ENCODE results near the gene SIX3.

The SIX3 gene

DNA sequence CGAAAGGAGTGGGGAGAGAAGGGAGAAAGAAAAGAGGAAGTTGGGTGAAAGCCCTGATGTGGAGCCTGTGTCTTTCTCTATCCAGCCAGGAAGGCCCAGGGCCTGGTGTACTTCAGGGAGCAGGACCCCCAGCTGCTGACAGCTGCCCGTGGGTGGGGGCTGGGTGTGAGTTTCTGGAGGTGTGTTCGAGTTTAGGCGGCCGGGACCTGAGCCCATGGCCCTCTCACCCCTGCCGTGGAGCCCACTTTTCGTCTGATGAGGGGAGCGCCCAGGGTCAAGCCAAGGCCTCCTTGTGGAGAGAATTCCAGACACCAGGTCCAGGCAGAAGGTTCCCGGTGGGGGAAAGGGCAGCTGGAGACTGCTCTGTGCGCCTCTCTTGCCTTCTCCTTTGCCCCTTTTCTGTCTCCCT, 2.2 kb downstream of the SIX3 start:
- Histone ChIP-seq H3K36me3 (ENCODE audit: control insufficient read depth, insufficient read depth, low read length) (no peaks in the 10 kb centered on the region), H3K27ac (ENCODE audit: low read length) (no peak overlapping the region), H3K27me3 (ENCODE audit: control insufficient read depth, insufficient read depth, low read length) (peaks cover 80% of the 10 kb centered on the region), H3K4me3 (ENCODE audit: low read length) (no peak overlapping the region), H3K4me1 (ENCODE audit: control insufficient read depth, insufficient read depth, low read length) (peaks cover 9% of the 10 kb centered on the region), H3K9me3 (ENCODE audit: control insufficient read depth, insufficient read depth, low read length) (no peaks in the 10 kb centered on the region)
- no peak for DNase-seq (ENCODE audit: low read depth, low spot score)
- WGBS (ENCODE audit: insufficient coverage, insufficient read length): no CpG with 5 or more reads among the region's 10 CpGs

DNA sequence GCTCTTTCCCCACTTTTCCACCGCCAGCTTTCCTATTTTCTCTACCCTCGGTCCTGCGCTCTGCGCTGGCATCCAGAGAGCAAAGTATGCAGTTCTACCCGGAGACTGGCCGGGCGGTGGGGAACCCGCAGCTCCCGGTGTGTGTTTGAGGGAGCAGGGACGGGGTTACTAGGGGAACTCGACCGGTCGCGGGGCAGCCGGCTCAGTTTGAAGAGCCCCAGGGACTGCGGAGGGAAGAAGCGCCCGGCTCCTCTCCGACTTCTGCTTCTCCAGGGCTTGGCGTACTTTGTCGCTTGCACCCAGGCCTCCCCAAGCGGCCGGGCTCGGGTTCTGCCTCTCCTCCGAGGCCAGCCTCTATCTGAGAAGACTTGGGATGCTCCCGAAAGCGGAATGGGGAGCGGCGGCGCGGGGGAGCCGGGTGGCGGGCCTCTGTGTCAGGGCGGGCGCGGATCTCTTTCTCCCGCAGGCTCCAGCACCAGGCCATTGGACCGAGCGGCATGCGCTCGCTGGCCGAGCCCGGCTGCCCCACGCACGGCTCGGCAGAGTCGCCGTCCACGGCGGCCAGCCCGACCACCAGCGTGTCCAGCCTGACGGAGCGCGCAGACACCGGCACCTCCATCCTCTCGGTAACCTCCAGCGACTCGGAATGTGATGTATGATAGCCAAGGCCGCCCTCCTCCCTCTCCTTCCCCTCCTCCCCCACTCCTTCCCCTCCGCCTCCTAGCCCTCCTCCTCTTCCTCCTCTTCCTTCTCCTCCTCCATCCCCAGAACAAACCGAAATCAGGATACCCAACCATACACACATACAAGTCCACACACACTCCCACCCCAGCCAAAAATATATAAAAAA, 2.8 kb downstream of the SIX3 start:
- Histone ChIP-seq H3K4me1 (ENCODE audit: control insufficient read depth, insufficient read depth, low read length) (peaks cover 11% of the 10 kb centered on the region), H3K4me3 (ENCODE audit: low read length) (peak overlapping the region; percentile 44; the same call in 1 of the 2 replicates), H3K36me3 (ENCODE audit: control insufficient read depth, insufficient read depth, low read length) (no peaks in the 10 kb centered on the region), H3K9me3 (ENCODE audit: control insufficient read depth, insufficient read depth, low read length) (no peaks in the 10 kb centered on the region), H3K27ac (ENCODE audit: low read length) (no peak overlapping the region), H3K27me3 (ENCODE audit: control insufficient read depth, insufficient read depth, low read length) (peaks cover 86% of the 10 kb centered on the region)
- no CpG with 5 or more reads among the region's 62 CpGs for WGBS (ENCODE audit: insufficient coverage, insufficient read length)
- DNase-seq (ENCODE audit: low read depth, low spot score): no peak

DNA sequence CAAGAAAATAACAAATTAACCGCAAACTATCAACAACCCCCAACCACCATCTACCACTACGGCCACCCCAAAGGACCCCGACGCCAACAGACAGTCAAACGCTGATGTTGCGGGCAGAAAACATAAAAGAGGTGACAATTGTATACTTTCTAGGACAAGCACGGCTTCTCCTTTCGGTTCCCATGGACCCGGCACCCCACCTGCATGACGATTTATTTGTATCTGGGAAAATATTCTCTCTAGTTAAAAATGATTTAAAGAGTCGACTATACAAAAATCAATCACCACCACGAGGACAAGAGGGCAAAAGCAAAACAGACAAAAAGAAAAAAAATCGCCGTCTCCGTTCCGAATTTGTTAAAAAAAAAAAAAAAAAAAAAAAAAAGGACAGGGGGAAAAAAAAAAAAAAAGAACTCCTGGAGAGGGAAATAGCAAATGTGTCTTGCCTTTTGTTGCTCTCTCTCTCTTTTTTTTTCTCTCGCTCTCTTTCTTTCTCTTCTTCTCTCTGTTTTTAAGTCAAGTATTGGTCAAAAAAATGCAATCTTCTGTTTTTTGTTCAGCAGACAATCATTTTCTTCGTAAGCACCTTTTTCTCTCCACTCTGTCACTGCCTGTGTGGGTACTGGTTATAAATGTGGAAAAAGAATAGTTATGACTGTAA, 3.6 kb downstream of the SIX3 start:
- Histone ChIP-seq H3K4me1 (ENCODE audit: control insufficient read depth, insufficient read depth, low read length) (peaks cover 12% of the 10 kb centered on the region), H3K4me3 (ENCODE audit: low read length) (no peak overlapping the region)
- WGBS (ENCODE audit: insufficient coverage, insufficient read length): no CpG with 5 or more reads among the region's 18 CpGs

DNA sequence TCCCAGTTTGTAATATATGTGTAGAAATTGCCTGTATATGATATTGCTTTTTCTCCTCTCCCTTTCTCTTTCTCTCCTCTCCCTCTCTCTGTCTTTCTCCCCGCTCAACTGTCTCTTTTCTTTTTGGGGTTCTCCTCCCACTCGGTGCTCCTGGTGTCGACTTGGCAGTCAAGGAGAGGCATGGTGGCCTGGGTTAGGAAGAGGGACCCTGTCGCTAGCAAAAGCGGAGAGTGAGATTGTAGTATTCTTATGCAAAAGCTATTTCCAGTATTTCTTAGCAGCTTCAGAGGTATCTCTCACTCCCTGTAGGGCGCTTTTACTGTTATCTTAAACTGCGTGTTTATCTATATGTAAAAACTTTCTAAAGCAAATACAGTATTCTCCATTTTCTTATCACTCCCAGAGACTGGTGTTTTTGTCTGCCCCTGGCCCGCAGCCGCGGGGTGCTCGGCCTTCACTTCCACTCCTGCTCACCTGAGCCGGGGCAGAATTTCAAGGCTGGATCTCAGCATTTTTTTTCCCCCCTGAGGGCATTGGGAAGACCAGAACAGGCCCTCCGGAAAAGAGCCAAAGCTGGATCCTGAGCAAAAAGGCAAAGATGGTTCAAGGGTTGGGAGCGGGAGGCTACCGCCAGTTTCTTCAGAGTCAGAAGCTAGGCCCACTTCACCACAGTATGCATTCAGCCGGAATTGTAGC, 4.3 kb downstream of the SIX3 start:
- no CpG with 5 or more reads among the region's 16 CpGs for WGBS (ENCODE audit: insufficient coverage, insufficient read length)

More for the DNA sequence above, 3.6 kb downstream of the SIX3 start:
- no peak overlapping the region for H3K27ac ChIP-seq (ENCODE audit: low read length)
- H3K27me3 ChIP-seq (ENCODE audit: control insufficient read depth, insufficient read depth, low read length): peaks cover 84% of the 10 kb centered on the region
- H3K36me3 ChIP-seq (ENCODE audit: control insufficient read depth, insufficient read depth, low read length): no peaks in the 10 kb centered on the region
- no peaks in the 10 kb centered on the region for H3K9me3 ChIP-seq (ENCODE audit: control insufficient read depth, insufficient read depth, low read length)
- DNase-seq (ENCODE audit: low read depth, low spot score): no peak

DNA sequence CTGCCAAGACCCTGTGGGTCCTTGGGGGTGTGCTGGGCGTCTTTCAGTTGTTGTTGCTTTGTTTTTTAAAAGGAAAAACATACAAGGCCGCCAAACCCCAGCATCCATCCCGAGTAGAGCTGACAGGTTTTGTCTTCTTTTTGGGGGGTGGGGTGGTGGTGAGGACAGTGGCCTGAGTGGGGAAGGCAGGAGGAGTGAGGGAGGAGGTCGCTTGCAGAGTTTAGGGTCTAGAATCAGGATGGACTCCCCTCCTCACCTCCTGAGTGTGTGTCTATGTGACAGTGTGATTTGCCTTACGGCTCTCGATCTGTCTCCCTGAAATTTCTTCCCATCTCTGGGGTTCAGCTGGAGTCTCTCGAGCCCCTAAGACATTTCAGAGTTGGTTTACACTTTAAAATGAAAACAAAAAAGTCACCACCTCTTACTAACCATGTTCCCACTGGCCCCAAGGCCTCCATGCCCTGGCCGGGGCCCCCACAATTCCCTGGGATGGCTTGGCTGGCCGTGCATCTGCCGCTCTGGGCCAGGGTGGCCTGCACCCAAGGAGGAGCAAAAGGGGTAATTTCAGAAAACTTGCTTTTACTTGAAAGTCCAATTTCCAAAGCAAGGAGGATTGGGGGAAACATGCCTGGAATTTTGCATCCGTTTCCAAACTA, 5.0 kb downstream of the SIX3 start:
- Histone ChIP-seq H3K27ac (ENCODE audit: low read length) (no peak overlapping the region), H3K4me3 (ENCODE audit: low read length) (no peak overlapping the region), H3K4me1 (ENCODE audit: control insufficient read depth, insufficient read depth, low read length) (peaks cover 8% of the 10 kb centered on the region), H3K36me3 (ENCODE audit: control insufficient read depth, insufficient read depth, low read length) (no peaks in the 10 kb centered on the region), H3K27me3 (ENCODE audit: control insufficient read depth, insufficient read depth, low read length) (peaks cover 85% of the 10 kb centered on the region), H3K9me3 (ENCODE audit: control insufficient read depth, insufficient read depth, low read length) (no peaks in the 10 kb centered on the region)
- no CpG with 5 or more reads among the region's 11 CpGs for WGBS (ENCODE audit: insufficient coverage, insufficient read length)
- no peak for DNase-seq (ENCODE audit: low read depth, low spot score)

More for the DNA sequence above, 4.3 kb downstream of the SIX3 start:
- H3K27ac ChIP-seq (ENCODE audit: low read length): no peak overlapping the region
- no peaks in the 10 kb centered on the region for H3K9me3 ChIP-seq (ENCODE audit: control insufficient read depth, insufficient read depth, low read length)
- H3K36me3 ChIP-seq (ENCODE audit: control insufficient read depth, insufficient read depth, low read length): no peaks in the 10 kb centered on the region
- no peak for DNase-seq (ENCODE audit: low read depth, low spot score)
- H3K4me1 ChIP-seq (ENCODE audit: control insufficient read depth, insufficient read depth, low read length): peaks cover 11% of the 10 kb centered on the region
- no peak overlapping the region for H3K4me3 ChIP-seq (ENCODE audit: low read length)
- peaks cover 84% of the 10 kb centered on the region for H3K27me3 ChIP-seq (ENCODE audit: control insufficient read depth, insufficient read depth, low read length)

DNA sequence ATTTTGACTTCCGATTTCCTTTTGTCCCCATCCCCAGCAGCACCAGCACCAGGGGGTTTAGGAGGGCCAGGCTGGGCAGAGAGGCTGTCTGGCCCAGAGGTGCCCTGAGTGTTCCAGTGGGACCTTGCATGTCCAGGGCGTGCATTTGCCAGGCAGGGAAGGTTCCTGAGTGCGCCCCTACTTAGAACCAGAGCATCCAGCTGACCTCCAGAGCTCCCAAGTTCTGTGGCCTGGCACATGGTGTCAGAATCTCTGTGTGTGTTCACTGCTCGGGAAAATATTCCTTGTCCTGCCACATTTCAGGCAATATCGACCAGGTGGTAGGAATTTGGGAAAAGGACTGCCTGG, 5.5 kb downstream of the SIX3 start:
- H3K4me3 ChIP-seq (ENCODE audit: low read length): no peak overlapping the region
- H3K36me3 ChIP-seq (ENCODE audit: control insufficient read depth, insufficient read depth, low read length): no peaks in the 10 kb centered on the region
- no peak overlapping the region for H3K27ac ChIP-seq (ENCODE audit: low read length)
- peaks cover 85% of the 10 kb centered on the region for H3K27me3 ChIP-seq (ENCODE audit: control insufficient read depth, insufficient read depth, low read length)
- H3K4me1 ChIP-seq (ENCODE audit: control insufficient read depth, insufficient read depth, low read length): peaks cover 8% of the 10 kb centered on the region
- no peak for DNase-seq (ENCODE audit: low read depth, low spot score)
- H3K9me3 ChIP-seq (ENCODE audit: control insufficient read depth, insufficient read depth, low read length): no peaks in the 10 kb centered on the region
- no CpG with 5 or more reads among the region's 5 CpGs for WGBS (ENCODE audit: insufficient coverage, insufficient read length)

DNA sequence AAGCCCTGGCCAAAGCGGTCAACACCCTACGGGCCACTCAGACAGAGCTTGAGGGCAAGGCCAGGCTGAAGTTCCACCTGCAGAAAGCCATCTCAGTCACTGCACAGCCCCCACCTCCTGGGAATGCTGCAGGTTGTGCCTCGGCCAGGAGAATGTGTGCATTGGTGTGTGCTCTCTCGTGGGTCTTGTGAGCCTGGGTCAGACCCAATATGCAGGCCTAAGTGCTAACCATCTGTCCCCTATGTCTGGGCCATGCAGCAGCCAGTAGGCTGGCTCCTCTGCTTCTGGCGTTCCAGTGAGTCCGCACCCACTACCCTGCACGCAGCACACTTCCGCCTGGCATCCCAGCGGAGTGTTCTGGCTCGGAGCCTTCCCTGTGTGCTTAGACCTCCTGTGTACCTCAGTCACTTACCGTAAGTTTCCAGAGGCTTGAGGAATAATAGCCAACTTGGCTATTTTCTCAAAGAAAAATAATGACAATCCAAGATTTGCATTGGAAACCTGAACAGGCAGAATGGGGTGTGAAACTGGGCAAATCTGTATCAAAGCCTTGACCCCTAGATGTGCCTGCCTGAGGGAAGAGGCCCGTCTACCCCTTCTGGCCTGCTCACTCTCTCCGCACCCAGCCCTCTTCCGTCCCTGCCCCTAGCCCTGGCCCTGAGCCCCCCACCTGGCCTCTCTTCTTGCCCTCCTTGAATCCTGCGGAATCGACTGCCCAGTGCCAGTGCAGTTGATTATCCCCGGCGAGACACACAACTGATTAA, 7.2 kb downstream of the SIX3 start:
- H3K9me3 ChIP-seq (ENCODE audit: control insufficient read depth, insufficient read depth, low read length): no peaks in the 10 kb centered on the region
- H3K27me3 ChIP-seq (ENCODE audit: control insufficient read depth, insufficient read depth, low read length): peaks cover 83% of the 10 kb centered on the region
- no CpG with 5 or more reads among the region's 18 CpGs for WGBS (ENCODE audit: insufficient coverage, insufficient read length)
- H3K4me1 ChIP-seq (ENCODE audit: control insufficient read depth, insufficient read depth, low read length): peaks cover 10% of the 10 kb centered on the region
- H3K4me3 ChIP-seq (ENCODE audit: low read length): no peak overlapping the region
- DNase-seq (ENCODE audit: low read depth, low spot score): no peak
- H3K27ac ChIP-seq (ENCODE audit: low read length): no peak overlapping the region
- no peaks in the 10 kb centered on the region for H3K36me3 ChIP-seq (ENCODE audit: control insufficient read depth, insufficient read depth, low read length)

DNA sequence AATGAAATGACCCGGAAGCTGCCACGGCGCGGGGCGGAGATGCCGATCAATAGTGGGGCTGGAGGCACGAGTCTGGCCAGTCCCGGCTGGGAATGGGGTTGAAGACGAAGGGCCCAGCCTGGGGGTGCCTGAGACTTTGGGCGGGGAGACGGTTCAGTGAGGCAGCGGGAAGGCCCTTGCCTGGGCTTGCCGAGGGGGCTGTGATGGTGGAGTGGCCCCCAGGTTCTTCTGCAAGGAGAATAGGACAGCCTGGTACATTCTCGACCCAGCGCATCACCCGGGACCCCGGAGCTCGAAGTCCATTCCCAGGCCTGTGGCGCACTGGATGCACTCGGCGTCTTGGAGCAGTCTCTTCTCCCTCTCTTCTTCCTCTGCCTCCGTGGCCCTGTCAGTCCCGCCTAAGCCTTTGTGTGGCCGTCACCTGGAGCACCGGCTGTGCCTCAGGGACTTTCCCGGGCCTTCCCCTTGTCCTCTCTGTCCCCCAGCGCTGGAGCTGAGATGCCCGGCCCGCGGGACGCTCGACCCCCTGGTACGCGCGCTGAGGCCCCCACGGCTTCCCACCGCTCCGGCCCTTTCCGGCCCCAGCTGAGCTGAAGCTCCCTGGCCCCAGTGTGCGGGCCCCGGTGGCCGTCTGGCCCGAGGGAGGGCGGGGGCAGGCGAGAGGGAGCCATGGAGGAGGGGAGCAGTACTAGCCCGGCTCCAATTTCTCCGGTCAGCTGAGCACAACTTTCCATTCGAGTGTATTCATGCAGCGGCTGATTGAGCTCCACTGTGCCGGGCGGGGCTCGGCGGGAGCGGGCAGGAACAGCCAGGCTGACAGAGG, 8.0 kb downstream of the SIX3 start:
- H3K27me3 ChIP-seq (ENCODE audit: control insufficient read depth, insufficient read depth, low read length): peaks cover 83% of the 10 kb centered on the region
- no peaks in the 10 kb centered on the region for H3K36me3 ChIP-seq (ENCODE audit: control insufficient read depth, insufficient read depth, low read length)
- no peak overlapping the region for H3K27ac ChIP-seq (ENCODE audit: low read length)
- no peak for DNase-seq (ENCODE audit: low read depth, low spot score)
- no peaks in the 10 kb centered on the region for H3K9me3 ChIP-seq (ENCODE audit: control insufficient read depth, insufficient read depth, low read length)
- H3K4me3 ChIP-seq (ENCODE audit: low read length): peak overlapping the region; percentile 10; the same call in 1 of the 2 replicates
- peaks cover 11% of the 10 kb centered on the region for H3K4me1 ChIP-seq (ENCODE audit: control insufficient read depth, insufficient read depth, low read length)
- no CpG with 5 or more reads among the region's 54 CpGs for WGBS (ENCODE audit: insufficient coverage, insufficient read length)

DNA sequence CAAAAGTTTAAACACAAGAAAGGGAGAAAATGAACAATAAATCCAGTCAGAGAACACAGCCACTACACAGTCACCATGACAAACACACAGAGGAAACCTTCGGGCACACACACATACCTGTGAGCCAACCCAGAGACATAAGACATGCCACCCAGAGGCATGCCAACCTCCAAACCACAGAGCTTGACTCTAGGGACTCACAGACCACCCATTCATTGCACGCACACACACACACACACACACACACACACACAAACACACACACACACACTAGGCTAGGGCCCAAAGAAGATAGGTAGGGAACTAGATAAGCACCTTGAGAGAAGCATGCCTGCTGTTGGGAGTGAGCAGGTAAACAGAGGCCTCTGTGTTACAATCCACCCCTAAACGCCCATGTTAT, 9.1 kb downstream of the SIX3 start:
- no CpG with 5 or more reads among the region's 3 CpGs for WGBS (ENCODE audit: insufficient coverage, insufficient read length)

More for the DNA sequence above, 9.1 kb downstream of the SIX3 start:
- peaks cover 17% of the 10 kb centered on the region for H3K4me1 ChIP-seq (ENCODE audit: control insufficient read depth, insufficient read depth, low read length)
- no peaks in the 10 kb centered on the region for H3K9me3 ChIP-seq (ENCODE audit: control insufficient read depth, insufficient read depth, low read length)
- no peak overlapping the region for H3K27ac ChIP-seq (ENCODE audit: low read length)
- H3K4me3 ChIP-seq (ENCODE audit: low read length): no peak overlapping the region
- H3K27me3 ChIP-seq (ENCODE audit: control insufficient read depth, insufficient read depth, low read length): peaks cover 88% of the 10 kb centered on the region
- H3K36me3 ChIP-seq (ENCODE audit: control insufficient read depth, insufficient read depth, low read length): no peaks in the 10 kb centered on the region
- DNase-seq (ENCODE audit: low read depth, low spot score): no peak
